ENCODE data around the gene SYNJ2. TPM values are rescaled to one million over a fixed set of nuclear protein-coding genes. Genes with fewer than 3 reads are reported as not detected.

The SYNJ2 gene
- total RNA-seq, 1 donor from 2014 or later: 42.7 TPM

- Mint-ChIP-seq H3K4me1 (peaks cover 32% of the 10 kb centered on the region), H3K36me3 (peaks cover 24% of the 10 kb centered on the region), H3K27me3 (ENCODE audit: low read depth) (no peaks in the 10 kb centered on the region), H3K9me3 (no peaks in the 10 kb centered on the region), H3K27ac (peak overlapping the region; percentile 51), H3K4me3 (no peak overlapping the region)
- TF ChIP-seq, protein P1, sequence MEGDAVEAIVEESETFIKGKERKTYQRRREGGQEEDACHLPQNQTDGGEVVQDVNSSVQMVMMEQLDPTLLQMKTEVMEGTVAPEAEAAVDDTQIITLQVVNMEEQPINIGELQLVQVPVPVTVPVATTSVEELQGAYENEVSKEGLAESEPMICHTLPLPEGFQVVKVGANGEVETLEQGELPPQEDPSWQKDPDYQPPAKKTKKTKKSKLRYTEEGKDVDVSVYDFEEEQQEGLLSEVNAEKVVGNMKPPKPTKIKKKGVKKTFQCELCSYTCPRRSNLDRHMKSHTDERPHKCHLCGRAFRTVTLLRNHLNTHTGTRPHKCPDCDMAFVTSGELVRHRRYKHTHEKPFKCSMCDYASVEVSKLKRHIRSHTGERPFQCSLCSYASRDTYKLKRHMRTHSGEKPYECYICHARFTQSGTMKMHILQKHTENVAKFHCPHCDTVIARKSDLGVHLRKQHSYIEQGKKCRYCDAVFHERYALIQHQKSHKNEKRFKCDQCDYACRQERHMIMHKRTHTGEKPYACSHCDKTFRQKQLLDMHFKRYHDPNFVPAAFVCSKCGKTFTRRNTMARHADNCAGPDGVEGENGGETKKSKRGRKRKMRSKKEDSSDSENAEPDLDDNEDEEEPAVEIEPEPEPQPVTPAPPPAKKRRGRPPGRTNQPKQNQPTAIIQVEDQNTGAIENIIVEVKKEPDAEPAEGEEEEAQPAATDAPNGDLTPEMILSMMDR (IDR thresholded peaks at IDR 0.05; ENCODE audit: unreplicated experiment): no peak
- no peak for DNase-seq (ENCODE audit: low spot score in 2 of 2, unreplicated experiment in 2 of 2)
Observed at GRCh38 chr6:158030380-158031300, 49.0 kb downstream of the SYNJ2 start.

GRCh38 chr6:158031381-158032353, 50.0 kb downstream of the SYNJ2 start:
- TF ChIP-seq, protein P1 (IDR thresholded peaks at IDR 0.05; ENCODE audit: unreplicated experiment): no peak
- H3K4me3 Mint-ChIP-seq: no peak overlapping the region
- H3K36me3 Mint-ChIP-seq: peaks cover 33% of the 10 kb centered on the region
- no peak for DNase-seq (ENCODE audit: low spot score in 2 of 2, unreplicated experiment in 2 of 2)
- peaks cover 6% of the 10 kb centered on the region for H3K9me3 Mint-ChIP-seq
- H3K4me1 Mint-ChIP-seq: peaks cover 24% of the 10 kb centered on the region
- H3K27ac Mint-ChIP-seq: peak overlapping the region; percentile 51
- no peaks in the 10 kb centered on the region for H3K27me3 Mint-ChIP-seq (ENCODE audit: low read depth)

DNA sequence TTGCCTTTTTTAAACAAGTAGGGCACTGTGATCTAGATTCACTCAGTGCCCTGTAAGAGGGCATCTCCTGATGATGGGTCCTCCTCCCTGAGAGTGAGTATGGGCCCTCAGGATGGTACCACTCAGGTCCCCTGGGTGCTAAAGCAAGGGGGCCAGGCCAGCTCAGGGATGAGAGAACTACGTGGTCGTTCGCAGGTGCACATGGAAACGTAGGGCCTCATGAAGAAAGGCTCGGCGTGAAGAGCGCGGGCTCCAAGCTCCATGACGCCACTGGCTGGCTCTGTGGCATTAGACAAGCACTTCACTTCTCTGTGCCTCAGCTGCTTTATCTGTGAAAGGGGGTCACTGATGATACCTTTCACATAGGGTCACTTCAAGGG, 50.7 kb downstream of the SYNJ2 start:
- peaks cover 17% of the 10 kb centered on the region for H3K4me1 Mint-ChIP-seq
- no peak for DNase-seq (ENCODE audit: low spot score in 2 of 2, unreplicated experiment in 2 of 2)
- H3K9me3 Mint-ChIP-seq: peaks cover 6% of the 10 kb centered on the region
- TF ChIP-seq, protein P1 (IDR thresholded peaks at IDR 0.05; ENCODE audit: unreplicated experiment): no peak
- H3K4me3 Mint-ChIP-seq: no peak overlapping the region
- H3K27me3 Mint-ChIP-seq (ENCODE audit: low read depth): no peaks in the 10 kb centered on the region
- H3K36me3 Mint-ChIP-seq: peaks cover 33% of the 10 kb centered on the region
- H3K27ac Mint-ChIP-seq: no peak overlapping the region

GRCh38 chr6:158033077-158033750, 51.6 kb downstream of the SYNJ2 start:
- H3K4me3 Mint-ChIP-seq: no peak overlapping the region
- H3K36me3 Mint-ChIP-seq: peaks cover 33% of the 10 kb centered on the region
- peaks cover 11% of the 10 kb centered on the region for H3K4me1 Mint-ChIP-seq
- DNase-seq (ENCODE audit: low spot score in 2 of 2, unreplicated experiment in 2 of 2): no peak
- no peaks in the 10 kb centered on the region for H3K27me3 Mint-ChIP-seq (ENCODE audit: low read depth)
- no peak overlapping the region for H3K27ac Mint-ChIP-seq
- H3K9me3 Mint-ChIP-seq: peaks cover 6% of the 10 kb centered on the region
- TF ChIP-seq, protein P1 (IDR thresholded peaks at IDR 0.05; ENCODE audit: unreplicated experiment): no peak

Measured in mesothelial cell of epicardium (in vitro differentiated cells).